Neural cell (in vitro differentiated cells): ENCODE data around the gene SHB. TPM values are rescaled to one million over a fixed set of nuclear protein-coding genes. Genes with fewer than 3 reads are reported as not detected.

Experiments
- H2AFZ ChIP-seq: fragments of 200-600, 300-800 bp; sonication (generic), shearing (Covaris generic); 2 replicates; pipeline ENCODE4 v1.6.0; 2014; ENCODE audit warnings: low read depth, mild to moderate bottlenecking, antibody characterized with exemption, low read length, moderate library complexity
- H3F3A ChIP-seq: fragments of 200-600 bp; shearing (Covaris generic); 2 replicates; pipeline ENCODE4 v1.6.1; 2016; ENCODE audit warnings: mild to moderate bottlenecking, moderate library complexity, mixed read lengths, antibody characterized with exemption, low read length; ENCODE audit not compliant: insufficient read depth, poor library complexity, severe bottlenecking
- H3K27ac ChIP-seq: fragments of 200-600, 300-800 bp; sonication (generic), shearing (Covaris generic); 2 replicates; pipeline ENCODE4 v1.5.1; 2014; ENCODE audit warnings: mild to moderate bottlenecking, low read length, moderate library complexity
- H3K27me3 ChIP-seq: fragments of 300-800, 200-600 bp; sonication (generic), shearing (Covaris generic); 2 replicates; pipeline ENCODE4 v1.6.0; 2014; ENCODE audit warnings: mild to moderate bottlenecking, low read depth, low read length, moderate library complexity; ENCODE audit not compliant: insufficient read depth
- H3K36me3 ChIP-seq: fragments of 300-800, 200-600 bp; sonication (generic), shearing (Covaris generic); 2 replicates; pipeline ENCODE4 v1.5.1; 2014; ENCODE audit warnings: mild to moderate bottlenecking, antibody characterized with exemption, low read length, moderate library complexity; ENCODE audit not compliant: insufficient read depth
- H3K4me2 ChIP-seq: fragments of 300-800, 200-600 bp; sonication (generic), shearing (Covaris generic); 2 replicates; pipeline ENCODE4 v1.6.0; 2014; ENCODE audit warnings: mild to moderate bottlenecking, low read length
- H3K4me3 ChIP-seq: fragments of 300-800, 200-600 bp; sonication (generic), shearing (Covaris generic); 2 replicates; pipeline ENCODE4 v1.5.1; 2014; ENCODE audit warnings: mild to moderate bottlenecking, low read length, moderate library complexity
- H3K79me2 ChIP-seq: fragments of 200-600 bp; shearing (Covaris generic); replicated peaks from 2 replicates; pipeline ENCODE4 v1.6.0; 2014; ENCODE audit warnings: mild to moderate bottlenecking, low read length, moderate library complexity; ENCODE audit not compliant: insufficient read depth
- H3K9ac ChIP-seq: fragments of 300-800, 200-600 bp; sonication (generic), shearing (Covaris generic); 2 replicates; pipeline ENCODE4 v1.6.1; 2016; ENCODE audit warnings: mild to moderate bottlenecking, low read length, mixed read lengths
- H3K9me2 ChIP-seq: fragments of 200-600 bp; shearing (Covaris generic); 2 replicates; pipeline ENCODE4 v1.6.1; 2016; ENCODE audit warnings: mild to moderate bottlenecking, low read length, mixed read lengths; ENCODE audit not compliant: insufficient read depth
- H3K9me3 ChIP-seq: fragments of 200-600, 300-800 bp; sonication (generic), shearing (Covaris generic); 2 replicates; pipeline ENCODE4 v1.6.1; 2016; ENCODE audit warnings: mild to moderate bottlenecking, mixed run types, low read length, moderate library complexity, mixed read lengths
- H4K20me1 ChIP-seq: fragments of 200-600 bp; shearing (Covaris generic); 2 replicates; pipeline ENCODE4 v1.6.1; 2016; ENCODE audit warnings: mild to moderate bottlenecking, mixed run types; ENCODE audit not compliant: insufficient read depth
- EP300 ChIP-seq: fragments of 450-650 bp; conservative IDR thresholded peaks from 2 replicates; pipeline ENCODE4 v1.6.1; 2014; ENCODE audit warnings: antibody characterized with exemption, mild to moderate bottlenecking, moderate library complexity; ENCODE audit not compliant: poor library complexity, severe bottlenecking
- EZH2 ChIP-seq: fragments of 200-600, 300-800 bp; shearing (Covaris generic), sonication (generic); IDR thresholded peaks from 2 replicates; pipeline ENCODE4 v1.6.1; 2014; ENCODE audit warnings: antibody characterized with exemption, low read length, borderline replicate concordance, mild to moderate bottlenecking; ENCODE audit not compliant: insufficient read depth, poor library complexity, severe bottlenecking
- MXI1 ChIP-seq: fragments of 450-650 bp; conservative IDR thresholded peaks from 2 replicates; pipeline ENCODE4 v1.6.1; 2014; ENCODE audit warnings: antibody characterized with exemption, mild to moderate bottlenecking; ENCODE audit not compliant: poor library complexity, severe bottlenecking
- POLR2AphosphoS5 ChIP-seq: IDR thresholded peaks from 2 replicates; pipeline ENCODE4 v1.6.1; 2012
- RAD21 ChIP-seq: fragments of 450-650 bp; conservative IDR thresholded peaks from 2 replicates; pipeline ENCODE4 v1.6.1; 2014; ENCODE audit warnings: antibody characterized with exemption, mild to moderate bottlenecking, moderate library complexity
- SMC3 ChIP-seq: fragments of 450-650 bp; conservative IDR thresholded peaks from 2 replicates; pipeline ENCODE4 v1.6.1; 2014; ENCODE audit warnings: antibody characterized with exemption, mild to moderate bottlenecking, moderate library complexity; ENCODE audit not compliant: poor library complexity
- TAF1 ChIP-seq: IDR thresholded peaks from 2 replicates; pipeline ENCODE4 v1.6.1; 2012; ENCODE audit warnings: low read depth
- polyA plus RNA-seq: library from polyadenylated mRNA; depleted of rRNA; stranded (reverse); fragments of >200 nt; gene quantifications from 2 replicates; pipeline ENCODE4 v1.2.3, GENCODE V29; 2014
- TF ChIP-seq, protein P1 (sequence below): fragments of 450-650 bp; IDR thresholded peaks from 2 replicates; pipeline ENCODE4 v1.5.1; 2014; ENCODE audit warnings: antibody characterized with exemption, mild to moderate bottlenecking, moderate library complexity; ENCODE audit not compliant: poor library complexity, severe bottlenecking
- TF ChIP-seq, protein P2 (sequence below): IDR thresholded peaks from 2 replicates; pipeline ENCODE4 v1.6.1; 2012; ENCODE audit warnings: borderline replicate concordance

Gene SHB
- polyA plus RNA-seq, 1 donor from 2014 or later, result 17.5 TPM

- no peaks in the 10 kb centered on the region for H3F3A ChIP-seq
- no peak overlapping the region for H2AFZ ChIP-seq
- H3K79me2 ChIP-seq, result no peaks in the 10 kb centered on the region
- no peaks in the 10 kb centered on the region for H3K27me3 ChIP-seq
- no peaks in the 10 kb centered on the region for H4K20me1 ChIP-seq
- H3K27ac ChIP-seq, result no peak overlapping the region
- H3K4me2 ChIP-seq, result no peak overlapping the region
- peak; percentile 31 for TF ChIP-seq RAD21
- TF ChIP-seq MXI1, result no peak
- TF ChIP-seq, protein P1, sequence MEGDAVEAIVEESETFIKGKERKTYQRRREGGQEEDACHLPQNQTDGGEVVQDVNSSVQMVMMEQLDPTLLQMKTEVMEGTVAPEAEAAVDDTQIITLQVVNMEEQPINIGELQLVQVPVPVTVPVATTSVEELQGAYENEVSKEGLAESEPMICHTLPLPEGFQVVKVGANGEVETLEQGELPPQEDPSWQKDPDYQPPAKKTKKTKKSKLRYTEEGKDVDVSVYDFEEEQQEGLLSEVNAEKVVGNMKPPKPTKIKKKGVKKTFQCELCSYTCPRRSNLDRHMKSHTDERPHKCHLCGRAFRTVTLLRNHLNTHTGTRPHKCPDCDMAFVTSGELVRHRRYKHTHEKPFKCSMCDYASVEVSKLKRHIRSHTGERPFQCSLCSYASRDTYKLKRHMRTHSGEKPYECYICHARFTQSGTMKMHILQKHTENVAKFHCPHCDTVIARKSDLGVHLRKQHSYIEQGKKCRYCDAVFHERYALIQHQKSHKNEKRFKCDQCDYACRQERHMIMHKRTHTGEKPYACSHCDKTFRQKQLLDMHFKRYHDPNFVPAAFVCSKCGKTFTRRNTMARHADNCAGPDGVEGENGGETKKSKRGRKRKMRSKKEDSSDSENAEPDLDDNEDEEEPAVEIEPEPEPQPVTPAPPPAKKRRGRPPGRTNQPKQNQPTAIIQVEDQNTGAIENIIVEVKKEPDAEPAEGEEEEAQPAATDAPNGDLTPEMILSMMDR, result peak; percentile 57
- no peak for TF ChIP-seq EP300
- TF ChIP-seq SMC3, result peak; percentile 39
- H3K9me3 ChIP-seq, result no peaks in the 10 kb centered on the region
- no peak overlapping the region for H3K9ac ChIP-seq
- no peak overlapping the region for H3K4me3 ChIP-seq
- H3K9me2 ChIP-seq, result no peaks in the 10 kb centered on the region
- no peaks in the 10 kb centered on the region for H3K36me3 ChIP-seq
These were observed 19.2 kb upstream of the SHB start for GRCh38 chr9:38088006-38088925.

GRCh38 chr9:38086496-38086895, 17.5 kb upstream of the SHB start:
- no peaks in the 10 kb centered on the region for H3K9me2 ChIP-seq
- H3K36me3 ChIP-seq, result no peaks in the 10 kb centered on the region
- no peak overlapping the region for H3K4me3 ChIP-seq
- TF ChIP-seq, protein P2, sequence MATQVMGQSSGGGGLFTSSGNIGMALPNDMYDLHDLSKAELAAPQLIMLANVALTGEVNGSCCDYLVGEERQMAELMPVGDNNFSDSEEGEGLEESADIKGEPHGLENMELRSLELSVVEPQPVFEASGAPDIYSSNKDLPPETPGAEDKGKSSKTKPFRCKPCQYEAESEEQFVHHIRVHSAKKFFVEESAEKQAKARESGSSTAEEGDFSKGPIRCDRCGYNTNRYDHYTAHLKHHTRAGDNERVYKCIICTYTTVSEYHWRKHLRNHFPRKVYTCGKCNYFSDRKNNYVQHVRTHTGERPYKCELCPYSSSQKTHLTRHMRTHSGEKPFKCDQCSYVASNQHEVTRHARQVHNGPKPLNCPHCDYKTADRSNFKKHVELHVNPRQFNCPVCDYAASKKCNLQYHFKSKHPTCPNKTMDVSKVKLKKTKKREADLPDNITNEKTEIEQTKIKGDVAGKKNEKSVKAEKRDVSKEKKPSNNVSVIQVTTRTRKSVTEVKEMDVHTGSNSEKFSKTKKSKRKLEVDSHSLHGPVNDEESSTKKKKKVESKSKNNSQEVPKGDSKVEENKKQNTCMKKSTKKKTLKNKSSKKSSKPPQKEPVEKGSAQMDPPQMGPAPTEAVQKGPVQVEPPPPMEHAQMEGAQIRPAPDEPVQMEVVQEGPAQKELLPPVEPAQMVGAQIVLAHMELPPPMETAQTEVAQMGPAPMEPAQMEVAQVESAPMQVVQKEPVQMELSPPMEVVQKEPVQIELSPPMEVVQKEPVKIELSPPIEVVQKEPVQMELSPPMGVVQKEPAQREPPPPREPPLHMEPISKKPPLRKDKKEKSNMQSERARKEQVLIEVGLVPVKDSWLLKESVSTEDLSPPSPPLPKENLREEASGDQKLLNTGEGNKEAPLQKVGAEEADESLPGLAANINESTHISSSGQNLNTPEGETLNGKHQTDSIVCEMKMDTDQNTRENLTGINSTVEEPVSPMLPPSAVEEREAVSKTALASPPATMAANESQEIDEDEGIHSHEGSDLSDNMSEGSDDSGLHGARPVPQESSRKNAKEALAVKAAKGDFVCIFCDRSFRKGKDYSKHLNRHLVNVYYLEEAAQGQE, result no peak
- TF ChIP-seq, protein P1, result no peak
- TF ChIP-seq RAD21 (no peak), MXI1 (no peak), SMC3 (no peak), EP300 (no peak), POLR2AphosphoS5 (no peak), EZH2 (no peak), TAF1 (no peak)
- H3K9ac ChIP-seq, result no peak overlapping the region
- H3K27ac ChIP-seq, result peak overlapping the region; percentile 12
- H3K9me3 ChIP-seq, result no peaks in the 10 kb centered on the region
- H3K27me3 ChIP-seq, result no peaks in the 10 kb centered on the region
- no peak overlapping the region for H2AFZ ChIP-seq
- no peaks in the 10 kb centered on the region for H4K20me1 ChIP-seq
- no peak overlapping the region for H3K4me2 ChIP-seq
- H3F3A ChIP-seq, result no peaks in the 10 kb centered on the region
- H3K79me2 ChIP-seq, result no peaks in the 10 kb centered on the region
